ENCODE results near the gene IKBKE. TPM values are rescaled to one million over a fixed set of nuclear protein-coding genes. Genes with fewer than 3 reads are reported as not detected.

IKBKE gene
- total and polyA plus RNA-seq, 2 of the 8 experiments (the other 6 are each of a cell fraction or from before 2014, with no cell fraction given), result 8.6 to 12.0 TPM

DNA sequence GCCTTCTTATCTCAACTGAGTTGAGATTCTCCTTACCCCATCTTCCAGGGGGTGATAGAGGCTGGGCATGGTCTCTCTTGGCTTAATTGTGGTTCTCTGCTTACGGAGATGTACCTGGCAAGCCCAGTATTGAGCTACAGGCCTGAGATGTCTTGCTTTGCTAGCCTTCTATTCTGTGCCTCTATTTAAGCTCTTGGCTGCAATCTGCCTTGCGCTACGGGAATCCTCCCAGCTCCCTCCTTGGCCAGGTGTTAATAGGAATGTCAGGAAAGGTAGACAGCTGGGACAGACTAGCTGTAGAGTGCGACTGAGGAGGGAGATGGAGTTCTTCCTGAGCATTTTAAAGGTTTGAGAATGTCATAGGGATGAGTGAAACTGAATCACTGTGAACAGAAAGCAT lies 10.6 kb upstream of the IKBKE start:
- Histone ChIP-seq H3K4me3 (ENCODE audit: extremely low read depth in 1 of 4, insufficient read depth in 2 of 4, low read depth in 3 of 4, low read length in 4 of 4) (no peak overlapping the region), H3K36me3 (ENCODE audit: control insufficient read depth in 2 of 4, insufficient read depth in 4 of 4, low read length in 3 of 4) (peaks cover 0 to 3% (median 0%) of the 10 kb centered on the region in 4 experiments; a peak in 2 of 8 replicates), H3K18ac (ENCODE audit: extremely low read depth, low read length) (no peak overlapping the region), H3K14ac (ENCODE audit: insufficient read length) (no peak overlapping the region), H2BK12ac (ENCODE audit: low read depth, low read length) (no peak overlapping the region), H3K4me1 (replicated peaks in 1 of 4; ENCODE audit: control insufficient read depth in 3 of 4, insufficient read depth in 4 of 4, low read length in 3 of 4) (peaks cover 0 to 4% (median 2%) of the 10 kb centered on the region in 4 experiments; a peak in 4 of 7 replicates), H3K56ac (replicated peaks; ENCODE audit: insufficient read length, low read depth, low read length) (no peak overlapping the region), H2BK120ac (replicated peaks; ENCODE audit: low read depth, low read length) (no peak overlapping the region), H3K23me2 (ENCODE audit: low read depth, low read length) (no peaks in the 10 kb centered on the region; the same call in 1 of the 2 replicates), H4K20me1 (replicated peaks in 1 of 2; ENCODE audit: control insufficient read depth in 1 of 2, insufficient read depth in 2 of 2, low read length in 2 of 2) (peaks cover 0 to 1% of the 10 kb centered on the region in 2 experiments), H2BK15ac (ENCODE audit: low read length) (no peak overlapping the region), H2AFZ (ENCODE audit: low read length) (no peak overlapping the region), H3K27me3 (replicated peaks in 1 of 4; ENCODE audit: control insufficient read depth in 3 of 4, extremely low read depth in 1 of 4, insufficient read depth in 3 of 4, low read length in 3 of 4) (no peaks in the 10 kb centered on the region), H2BK5ac (ENCODE audit: low read depth, low read length) (no peak overlapping the region), H3K79me1 (ENCODE audit: low read depth, low read length) (no peaks in the 10 kb centered on the region; the same call in 1 of the 2 replicates), H4K91ac (replicated peaks; ENCODE audit: insufficient read length, low read length) (no peak overlapping the region), H4K8ac (ENCODE audit: extremely low read depth, insufficient read depth, low read length) (no peak overlapping the region), H3K79me2 (ENCODE audit: control insufficient read depth in 1 of 2, insufficient read depth in 2 of 2, low read length in 2 of 2) (no peaks in the 10 kb centered on the region), H3K4me2 (ENCODE audit: insufficient read depth in 1 of 2, low read depth in 2 of 2, low read length in 2 of 2) (no peak overlapping the region), H3K27ac (ENCODE audit: low read depth, low read length) (no peak overlapping the region), H3K4ac (replicated peaks; ENCODE audit: insufficient read length, low read depth, low read length) (no peak overlapping the region), H3K9me3 (ENCODE audit: insufficient read depth in 2 of 2, low read depth in 1 of 2, low read length in 1 of 2) (no peaks in the 10 kb centered on the region), H2BK20ac (ENCODE audit: low read length) (no peak overlapping the region), H4K5ac (ENCODE audit: insufficient read length, low read depth, low read length) (no peak overlapping the region), H3K9ac (replicated peaks in 1 of 4; ENCODE audit: extremely low read depth in 1 of 4, low read depth in 3 of 4, low read length in 3 of 4) (no peak overlapping the region), H3K23ac (ENCODE audit: insufficient read length) (no peak overlapping the region), H2AK5ac (ENCODE audit: low read depth, low read length) (no peak overlapping the region)
- 97% methylated on average over 4 of the region's 4 CpGs; no CpG with 5 or more reads in 1 of the 2 experiments for WGBS, 2 experiments (ENCODE audit: extremely low coverage in 1 of 2, insufficient coverage in 1 of 2, insufficient read length in 1 of 2, insufficient replicate concordance in 2 of 2, low coverage in 1 of 2, low lambda C conversion rate in 2 of 2, missing lambda C conversion rate in 1 of 2)
- CTCF ChIA-PET (ENCODE audit: partially characterized antibody), result interaction anchor here (0.7 to 6.6 kb wide), 9 partner anchors 8 to 145 kb away, joined by 3 to 76 read pairs (median 5); partner anchors contain the start of gene IKBKE
- no peak for DNase-seq (ENCODE audit: low read depth in 1 of 2, low spot score in 2 of 2)
- POLR2A ChIA-PET (ENCODE audit: partially characterized antibody), result interaction anchor here (1.0 to 1.8 kb wide), 2 partner anchors 11 to 12 kb away, joined by 3 to 7 read pairs; partner anchors contain the start of gene IKBKE
- FAIRE-seq, result no peak
- TF ChIP-seq YY1 (IDR thresholded peaks at IDR 0.05; ENCODE audit: low read depth, low read length) (no peak), RBBP5 (IDR thresholded peaks at IDR 0.05; ENCODE audit: borderline replicate concordance, low read depth, low read length) (no peak), TAF1 (IDR thresholded peaks at IDR 0.05; ENCODE audit: low read depth, low read length) (no peak), SP2 (IDR thresholded peaks at IDR 0.05; ENCODE audit: low read length) (no peak), TBP (IDR thresholded peaks at IDR 0.05; ENCODE audit: low read depth, low read length) (no peak), CEBPB (IDR thresholded peaks at IDR 0.05; ENCODE audit: low read depth, low read length) (no peak), RXRA (IDR thresholded peaks at IDR 0.05; ENCODE audit: insufficient read depth, low read depth, low read length) (no peak), EZH2 (IDR thresholded peaks at IDR 0.05; ENCODE audit: low read depth, low read length, severe bottlenecking) (no peak), JUND (IDR thresholded peaks at IDR 0.05; ENCODE audit: low read length) (no peak), CBX8 (IDR thresholded peaks at IDR 0.05; ENCODE audit: borderline replicate concordance, low read depth, low read length) (no peak), POLR2A (IDR thresholded peaks at IDR 0.05; ENCODE audit: control extremely low read depth in 1 of 2, low read depth in 2 of 2, low read length in 2 of 2) (no peak), SIX5 (IDR thresholded peaks at IDR 0.05; ENCODE audit: low read depth, low read length) (no peak), CREB1 (IDR thresholded peaks at IDR 0.05) (no peak), EP300 (IDR thresholded peaks at IDR 0.05; ENCODE audit: borderline replicate concordance in 1 of 2, low read depth in 2 of 2, low read length in 2 of 2) (no peak)
- TF ChIP-seq, protein P1, sequence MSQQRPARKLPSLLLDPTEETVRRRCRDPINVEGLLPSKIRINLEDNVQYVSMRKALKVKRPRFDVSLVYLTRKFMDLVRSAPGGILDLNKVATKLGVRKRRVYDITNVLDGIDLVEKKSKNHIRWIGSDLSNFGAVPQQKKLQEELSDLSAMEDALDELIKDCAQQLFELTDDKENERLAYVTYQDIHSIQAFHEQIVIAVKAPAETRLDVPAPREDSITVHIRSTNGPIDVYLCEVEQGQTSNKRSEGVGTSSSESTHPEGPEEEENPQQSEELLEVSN (IDR thresholded peaks at IDR 0.05), result no peak

Measured in H1 (cell line).